Hepatocyte (in vitro differentiated cells): ENCODE measurements around the gene IGIP. TPM values are rescaled to one million over a fixed set of nuclear protein-coding genes. Genes with fewer than 3 reads are reported as not detected.
A peak's percentile ranks its signal among the peaks of the same experiment; 100 is the strongest.

ENCODE experiments used
- DNase-seq: peaks from one replicate; pipeline ENCODE4 v3.0.0-alpha.2; 2016; ENCODE audit warnings: low spot score
- H2AFZ ChIP-seq: fragments of 200-600 bp; sonication (generic); 2 replicates; pipeline ENCODE4 v1.6.0; 2016; ENCODE audit warnings: antibody characterized with exemption, mild to moderate bottlenecking
- H3K27ac ChIP-seq: fragments of 200-600 bp; sonication (generic); 2 replicates; pipeline ENCODE4 v1.5.1; 2016; ENCODE audit warnings: mild to moderate bottlenecking
- H3K27me3 ChIP-seq: fragments of 200-600 bp; sonication (generic); 2 replicates; pipeline ENCODE4 v1.6.1; 2016
- H3K36me3 ChIP-seq: fragments of 200-600 bp; sonication (generic); replicated peaks from 2 replicates; pipeline ENCODE4 v1.5.1; 2016; ENCODE audit warnings: low read depth; ENCODE audit not compliant: insufficient read depth
- H3K4me1 ChIP-seq: fragments of 200-600 bp; sonication (generic); 2 replicates; pipeline ENCODE4 v1.5.1; 2016; ENCODE audit warnings: mild to moderate bottlenecking, moderate library complexity; ENCODE audit not compliant: insufficient read depth
- H3K4me2 ChIP-seq: fragments of 200-600 bp; sonication (generic); 2 replicates; pipeline ENCODE4 v1.6.0; 2016
- H3K4me3 ChIP-seq: fragments of 200-600 bp; sonication (generic); 2 replicates; pipeline ENCODE4 v1.5.1; 2016; ENCODE audit warnings: mild to moderate bottlenecking
- H3K79me2 ChIP-seq: fragments of 200-600 bp; sonication (generic); 2 replicates; pipeline ENCODE4 v1.6.0; 2017; ENCODE audit warnings: mild to moderate bottlenecking
- H3K9me2 ChIP-seq: fragments of 200-600 bp; sonication (generic); replicated peaks from 2 replicates; pipeline ENCODE4 v1.6.0; 2017; ENCODE audit warnings: mild to moderate bottlenecking; ENCODE audit not compliant: insufficient read depth
- H3K9me3 ChIP-seq: fragments of 200-600 bp; sonication (generic); 2 replicates; pipeline ENCODE4 v1.5.1; 2016; ENCODE audit warnings: low read depth, mild to moderate bottlenecking
- H4K20me1 ChIP-seq: fragments of 200-600 bp; sonication (generic); 2 replicates; pipeline ENCODE4 v1.6.0; 2016; ENCODE audit warnings: mild to moderate bottlenecking; ENCODE audit not compliant: insufficient read depth, poor library complexity, severe bottlenecking
- CTCF ChIP-seq: fragments of 200-600 bp; sonication (generic); IDR thresholded peaks from 2 replicates; pipeline ENCODE4 v1.5.1; 2016; ENCODE audit warnings: antibody characterized with exemption, mild to moderate bottlenecking; ENCODE audit not compliant: poor library complexity
- EZH2 ChIP-seq: fragments of 200-600 bp; sonication (generic); IDR thresholded peaks from 2 replicates; pipeline ENCODE4 v1.6.1; 2016; ENCODE audit warnings: antibody characterized with exemption, mild to moderate bottlenecking, borderline replicate concordance
- EZH2phosphoT487 ChIP-seq: fragments of 200-600 bp; sonication (generic); IDR thresholded peaks from one replicate; pipeline ENCODE4 v1.6.1; 2018; ENCODE audit warnings: antibody characterized with exemption, mild to moderate bottlenecking, low read depth, moderate library complexity; ENCODE audit not compliant: unreplicated experiment, severe bottlenecking
- WGBS: methylation state at CpG from one replicate; pipeline ENCODE4 v1.1.6; 2016; ENCODE audit warnings: low lambda C conversion rate; ENCODE audit errors: missing lambda C conversion rate; 5-methylcytosine and 5-hydroxymethylcytosine counted together
- polyA plus RNA-seq: library from polyadenylated mRNA; unstranded; fragments of >200 nt; fragmentation: Nextera tagmentation; extraction: Ambion mirVana; gene quantifications from 2 replicates; pipeline ENCODE4 v1.2.1, GENCODE V29; 2016
- total RNA-seq: library from RNA; depleted of rRNA; stranded (reverse); fragments of >200 nt; gene quantifications from 2 replicates; pipeline ENCODE4 v1.2.3, GENCODE V29; 2014

Gene IGIP
- total and polyA plus RNA-seq, 2 experiments from 2014 or later = 0.50 to 7.2 TPM

GRCh38 chr5:140104100-140104499 is 21.6 kb upstream of the IGIP start:
- Histone ChIP-seq H3K4me1 (peaks cover 12% of the 10 kb centered on the region), H3K27me3 (peaks cover 36% of the 10 kb centered on the region), H3K79me2 (peaks cover 9% of the 10 kb centered on the region), H3K9me3 (no peaks in the 10 kb centered on the region), H4K20me1 (peaks cover 10% of the 10 kb centered on the region), H3K27ac (no peak overlapping the region), H3K36me3 (no peaks in the 10 kb centered on the region), H3K4me3 (no peak overlapping the region), H3K9me2 (no peaks in the 10 kb centered on the region), H2AFZ (no peak overlapping the region), H3K4me2 (no peak overlapping the region)
- no peak for DNase-seq
- TF ChIP-seq CTCF = no peak
- no peak for TF ChIP-seq EZH2
- TF ChIP-seq EZH2phosphoT487 = no peak
- 41% methylated on average over 1 of the region's 1 CpG for WGBS

- Histone ChIP-seq H3K79me2 (peaks cover 29% of the 10 kb centered on the region), H4K20me1 (peaks cover 29% of the 10 kb centered on the region), H3K4me2 (no peak overlapping the region), H3K9me3 (no peaks in the 10 kb centered on the region), H3K36me3 (no peaks in the 10 kb centered on the region), H3K27ac (no peak overlapping the region), H3K4me1 (peaks cover 15% of the 10 kb centered on the region), H3K27me3 (peaks cover 51% of the 10 kb centered on the region), H2AFZ (no peak overlapping the region), H3K4me3 (no peak overlapping the region), H3K9me2 (no peaks in the 10 kb centered on the region)
- TF ChIP-seq EZH2phosphoT487 = no peak
- TF ChIP-seq EZH2 = no peak
- TF ChIP-seq CTCF = no peak
- WGBS = 59% methylated on average over 5 of the region's 5 CpGs
- DNase-seq = no peak
These were observed 19.6 kb upstream of the IGIP start for GRCh38 chr5:140106101-140106500.

- H3K79me2 ChIP-seq = peaks cover 34% of the 10 kb centered on the region
- H3K4me3 ChIP-seq = peak overlapping the region; percentile 54
- H3K4me1 ChIP-seq = peaks cover 15% of the 10 kb centered on the region
- TF ChIP-seq EZH2phosphoT487 (no peak), EZH2 (no peak), CTCF (no peak)
- WGBS = 35% methylated on average over 16 of the region's 16 CpGs
- H3K36me3 ChIP-seq = no peaks in the 10 kb centered on the region
- H3K9me3 ChIP-seq = no peaks in the 10 kb centered on the region
- peak overlapping the region; percentile 87 for H2AFZ ChIP-seq
- H3K27ac ChIP-seq = peak overlapping the region; percentile 95
- no peak for DNase-seq
- peaks cover 52% of the 10 kb centered on the region for H3K27me3 ChIP-seq
- peaks cover 36% of the 10 kb centered on the region for H4K20me1 ChIP-seq
- no peaks in the 10 kb centered on the region for H3K9me2 ChIP-seq
- H3K4me2 ChIP-seq = peak overlapping the region; percentile 97
These were observed 18.9 kb upstream of the IGIP start for GRCh38 chr5:140106805-140107311.
